ENCODE data around the gene GRIN2A. TPM values are rescaled to one million over a fixed set of nuclear protein-coding genes. Genes with fewer than 3 reads are reported as not detected.
A peak's percentile ranks its signal among the peaks of the same experiment; 100 is the strongest.

Gene GRIN2A
- 2.7 and 4.8 TPM in 2 replicates for total RNA-seq (2014; rRNA removed; shearing (Covaris generic))

DNA sequence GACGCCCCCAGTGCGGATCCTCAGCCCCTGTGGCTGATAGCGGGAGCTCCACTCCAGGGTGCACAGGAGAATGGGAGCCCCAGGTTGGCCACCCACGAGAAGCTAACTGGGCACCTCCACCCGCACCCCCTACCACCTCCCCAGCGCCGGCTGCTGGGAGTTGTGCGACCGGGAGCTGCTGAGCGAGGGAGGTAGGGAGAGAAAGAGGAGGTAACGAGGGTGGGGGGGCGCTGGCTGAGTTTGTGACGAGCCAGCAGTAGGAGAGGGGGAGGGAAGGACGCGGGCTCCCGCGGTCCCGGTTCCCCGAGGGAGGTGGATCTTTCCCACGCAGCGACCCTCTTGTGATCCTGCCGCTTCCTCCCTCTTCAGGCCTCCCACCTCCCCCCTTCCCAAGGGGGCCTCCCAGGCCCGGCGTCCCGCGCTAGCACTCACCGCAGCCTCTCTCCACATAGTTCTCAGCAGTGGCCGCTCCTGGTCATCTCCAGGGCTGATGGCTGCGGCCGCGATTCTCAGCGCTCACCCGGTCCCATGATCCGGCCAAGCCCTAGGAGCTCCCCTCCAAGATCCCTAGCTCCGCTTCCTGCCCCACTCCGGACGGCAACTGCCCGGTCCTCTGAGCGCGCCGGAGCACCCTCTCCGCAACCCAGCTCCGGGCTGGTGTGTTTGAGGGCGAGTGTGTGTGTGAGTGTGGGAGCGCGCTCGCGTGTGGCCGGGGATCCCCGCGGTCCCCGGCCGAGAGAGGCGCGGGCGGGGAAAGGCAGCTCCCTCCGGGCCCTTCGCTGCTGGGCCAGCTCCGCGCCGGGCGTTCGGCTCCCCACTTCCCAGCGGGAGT, at the start of gene GRIN2A:
TSS of gene GRIN2A (minus strand) at position 207 of the 832 bp plus-strand sequence. CDS start 2,017 bp downstream, outside the sequence.
- DNase-seq (ENCODE audit: low read depth) = peak; percentile 48

DNA sequence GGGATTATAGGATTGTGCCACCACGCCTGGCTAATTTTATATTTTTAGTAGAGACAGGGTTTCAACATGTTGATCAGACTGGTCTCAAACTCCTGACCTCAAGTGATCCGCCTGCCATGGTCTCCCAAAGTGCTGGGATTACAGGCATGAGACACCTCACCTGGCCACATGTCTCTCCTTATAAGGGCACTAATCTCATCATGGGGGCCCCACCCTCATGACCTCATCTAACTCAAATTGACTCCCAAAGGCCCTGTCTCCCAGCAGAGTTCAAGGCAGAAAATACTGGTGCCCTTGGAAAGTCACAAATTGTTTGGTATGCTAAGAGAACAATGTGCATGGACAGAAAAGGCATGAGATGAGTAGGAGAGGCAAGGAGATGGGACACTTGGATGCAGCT, 49.3 kb upstream of the GRIN2A start:
- DNase-seq (ENCODE audit: low read depth) = no peak

GRCh38 chr16:10228779-10229178, 46.6 kb upstream of the GRIN2A start:
- DNase-seq (ENCODE audit: low read depth) = no peak

DNA sequence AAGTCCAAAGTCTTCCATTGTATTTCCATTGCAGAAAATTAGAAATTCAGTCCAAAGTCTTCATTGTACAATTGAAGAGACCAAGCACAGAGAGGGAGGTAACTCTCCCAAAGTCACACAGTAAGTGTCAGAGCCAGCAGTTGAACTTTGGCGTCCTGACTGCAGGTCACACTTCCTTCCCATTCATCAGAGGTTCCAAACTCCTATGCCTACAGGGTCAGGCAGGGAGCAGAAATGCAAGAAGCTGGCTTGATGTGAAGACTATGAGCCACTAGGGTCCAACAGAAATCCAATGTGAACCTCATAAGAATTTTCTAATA, 44.7 kb upstream of the GRIN2A start:
- no peak for DNase-seq (ENCODE audit: low read depth)

DNA sequence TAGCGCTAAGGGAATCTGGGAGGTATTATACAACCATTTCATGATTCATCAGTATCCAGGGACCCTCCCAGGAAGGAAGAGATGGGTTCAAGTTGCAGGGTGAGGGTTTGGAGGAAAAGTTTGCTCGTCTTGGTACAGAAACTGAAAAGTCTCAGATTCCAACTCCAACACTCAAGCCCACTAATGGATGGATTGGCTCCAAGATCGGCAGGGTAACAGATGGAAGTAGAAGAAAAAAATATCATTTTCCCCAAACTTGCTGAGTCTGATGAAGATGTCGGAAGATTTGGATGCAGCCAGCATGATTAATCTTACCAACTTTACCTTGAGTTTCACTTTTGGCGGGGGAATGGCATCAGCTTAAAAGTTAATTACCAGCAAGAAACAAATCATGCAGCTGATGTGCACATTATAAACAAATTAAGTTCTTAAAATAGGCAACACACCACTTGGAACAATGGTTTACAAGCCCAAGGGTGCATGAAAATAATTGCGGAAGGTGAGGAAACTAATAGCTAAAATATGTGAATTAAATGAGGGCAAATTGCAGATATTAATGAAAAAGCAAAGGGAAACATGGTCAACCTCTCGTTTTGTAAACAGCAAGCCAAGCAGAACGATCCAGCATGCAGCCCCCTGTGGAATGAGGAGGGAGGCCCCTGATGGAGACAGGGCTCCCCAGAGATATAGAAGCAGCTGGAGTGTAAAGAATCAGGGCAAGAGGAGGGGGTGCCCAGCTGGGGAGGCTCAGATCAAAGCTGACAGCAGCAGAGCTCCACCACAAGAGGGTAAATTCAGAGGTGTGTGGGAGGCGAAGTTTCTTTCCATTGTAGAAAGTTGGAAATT, 44.1 kb upstream of the GRIN2A start:
- no peak for DNase-seq (ENCODE audit: low read depth)

DNA sequence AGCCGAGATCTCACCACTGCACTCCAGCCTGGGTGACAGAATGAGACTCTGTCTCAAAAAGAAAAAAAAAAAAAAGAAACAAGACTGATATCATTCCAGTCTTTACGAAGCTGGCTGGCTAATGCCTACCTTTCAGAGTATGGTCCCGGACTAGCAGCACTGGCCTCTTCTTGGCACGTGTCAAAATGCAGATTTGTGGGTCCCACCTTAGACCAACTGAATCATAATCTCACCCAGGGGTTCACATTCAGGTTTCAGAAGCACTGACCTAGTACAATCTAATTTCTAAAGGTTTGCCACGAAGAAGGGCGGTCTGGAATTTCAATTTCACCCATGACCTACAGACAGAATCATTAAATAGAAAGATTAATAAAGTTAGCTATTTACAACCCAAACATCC, 43.4 kb upstream of the GRIN2A start:
- DNase-seq (ENCODE audit: low read depth) = no peak

GRCh38 chr16:10224850-10225249, 42.6 kb upstream of the GRIN2A start:
- DNase-seq (ENCODE audit: low read depth) = no peak

- no peak for DNase-seq (ENCODE audit: low read depth)
These were observed 38.7 kb upstream of the GRIN2A start for GRCh38 chr16:10220942-10221341.

- DNase-seq (ENCODE audit: low read depth) = no peak
These were observed 37.5 kb upstream of the GRIN2A start for GRCh38 chr16:10219742-10220141.

DNA sequence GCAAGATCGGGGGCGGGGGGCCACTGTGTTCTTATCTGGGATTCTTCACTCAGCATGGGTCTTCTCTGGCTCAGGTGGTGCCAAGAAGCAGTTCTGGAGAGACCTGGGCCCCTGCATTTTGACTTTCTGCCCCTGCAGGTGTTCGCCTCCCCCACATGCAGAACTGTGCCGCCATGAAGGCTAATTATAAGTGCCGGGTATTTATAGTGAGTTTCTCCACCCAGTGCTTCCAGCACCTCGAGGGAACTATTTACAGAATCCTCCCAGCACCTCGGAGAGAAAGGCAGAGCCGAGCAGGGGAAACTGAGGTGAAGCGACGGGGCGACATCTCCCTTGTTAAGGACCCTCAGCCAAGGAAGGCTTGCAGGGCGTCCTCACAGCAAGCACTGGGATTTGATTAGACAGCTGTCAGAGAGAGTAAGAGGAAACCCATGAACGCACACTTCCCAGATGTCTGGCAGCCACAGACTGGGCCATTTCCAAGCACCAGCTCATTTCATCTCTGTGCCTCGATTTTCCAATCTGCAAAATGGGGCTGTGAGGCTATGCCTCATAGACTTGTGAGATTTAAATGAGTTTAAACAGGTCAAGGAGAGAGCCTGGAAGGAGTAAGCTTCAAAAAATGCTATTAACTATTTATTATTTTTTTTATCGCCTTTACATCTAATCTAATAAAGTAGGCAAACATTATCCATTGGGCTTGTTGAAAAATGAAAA, 36.4 kb upstream of the GRIN2A start:
- DNase-seq (ENCODE audit: low read depth) = no peak

DNA sequence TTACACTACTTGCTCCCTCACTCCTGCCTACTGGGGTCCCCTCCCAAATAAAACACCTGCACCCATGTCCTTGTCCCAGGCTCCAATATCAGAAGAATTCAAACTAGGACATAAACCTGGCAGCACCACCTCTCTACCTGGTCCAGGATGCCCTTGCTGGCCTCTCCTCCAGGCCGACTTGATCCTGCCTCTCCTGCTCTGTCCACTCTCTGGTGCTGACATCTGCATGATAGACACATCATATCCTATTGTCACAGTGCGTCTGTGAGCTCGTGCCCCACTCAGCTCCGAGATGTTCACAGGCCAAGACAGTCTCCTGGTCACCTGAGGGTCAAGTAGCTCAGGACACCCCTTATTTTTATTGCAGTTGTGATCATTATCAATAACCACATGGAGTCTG, 31.5 kb upstream of the GRIN2A start:
- no peak for DNase-seq (ENCODE audit: low read depth)

DNA sequence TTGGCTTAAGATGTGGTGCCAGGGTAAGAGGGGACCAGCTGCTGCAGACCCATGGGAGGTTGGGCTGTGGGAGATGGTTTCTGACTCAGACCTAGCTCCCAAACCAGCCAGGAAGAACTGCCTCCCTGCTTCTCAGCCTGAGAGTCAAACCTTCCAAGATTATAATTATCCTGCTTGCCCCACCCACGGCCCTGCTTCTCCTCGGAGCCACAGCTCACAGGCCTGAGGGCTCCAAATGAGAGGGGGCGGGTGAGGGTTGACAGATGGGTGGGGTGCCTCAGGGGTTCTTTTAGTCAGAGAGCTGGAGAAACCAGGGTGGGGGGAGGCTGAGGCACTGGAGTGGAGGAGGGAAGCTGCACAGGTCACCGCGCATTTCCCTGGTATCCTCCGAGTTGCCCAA, 28.7 kb upstream of the GRIN2A start:
- DNase-seq (ENCODE audit: low read depth) = no peak

DNA sequence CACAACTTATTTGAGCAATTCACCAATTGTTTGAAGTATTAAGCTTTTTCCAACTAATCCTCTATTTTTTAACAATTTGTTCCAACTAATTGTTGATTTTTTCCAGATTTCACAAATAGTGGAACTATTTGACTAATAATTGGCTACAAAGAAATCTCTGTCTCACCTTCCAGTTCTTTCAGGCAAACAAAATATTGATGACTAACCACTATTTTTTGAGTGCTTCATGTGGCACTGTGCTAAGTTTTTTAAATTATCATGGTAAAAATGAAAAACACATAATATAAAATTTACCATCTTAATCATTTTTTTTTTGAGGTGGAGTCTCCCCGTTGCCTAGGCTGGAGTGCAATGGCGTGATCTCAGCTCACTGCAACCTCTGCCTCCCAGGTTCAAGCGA, 24.6 kb upstream of the GRIN2A start:
- DNase-seq (ENCODE audit: low read depth) = no peak

- no peak for DNase-seq (ENCODE audit: low read depth)
These were observed 24.0 kb upstream of the GRIN2A start for GRCh38 chr16:10206215-10206614.

- DNase-seq (ENCODE audit: low read depth) = no peak
These were observed 23.5 kb upstream of the GRIN2A start for GRCh38 chr16:10205688-10206087.

DNA sequence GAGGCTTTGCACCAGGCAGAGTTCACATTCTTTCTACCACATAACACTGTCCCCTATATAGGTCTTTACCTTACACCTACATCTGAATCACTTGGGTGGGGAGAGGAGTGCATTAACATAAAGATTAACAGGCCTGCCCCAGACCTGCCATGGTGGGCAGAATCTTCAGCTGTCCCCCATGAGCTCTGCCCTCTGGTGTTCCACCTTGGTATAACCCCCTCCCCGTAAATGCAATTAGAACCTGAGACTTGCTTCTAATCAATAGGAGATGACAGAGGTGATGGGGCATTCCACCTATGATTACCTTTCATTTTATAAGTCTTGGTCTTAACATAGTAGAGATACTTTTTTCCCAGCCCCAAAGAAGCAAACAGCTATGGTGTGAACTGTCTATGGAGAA, 20.4 kb upstream of the GRIN2A start:
- no peak for DNase-seq (ENCODE audit: low read depth)

DNA sequence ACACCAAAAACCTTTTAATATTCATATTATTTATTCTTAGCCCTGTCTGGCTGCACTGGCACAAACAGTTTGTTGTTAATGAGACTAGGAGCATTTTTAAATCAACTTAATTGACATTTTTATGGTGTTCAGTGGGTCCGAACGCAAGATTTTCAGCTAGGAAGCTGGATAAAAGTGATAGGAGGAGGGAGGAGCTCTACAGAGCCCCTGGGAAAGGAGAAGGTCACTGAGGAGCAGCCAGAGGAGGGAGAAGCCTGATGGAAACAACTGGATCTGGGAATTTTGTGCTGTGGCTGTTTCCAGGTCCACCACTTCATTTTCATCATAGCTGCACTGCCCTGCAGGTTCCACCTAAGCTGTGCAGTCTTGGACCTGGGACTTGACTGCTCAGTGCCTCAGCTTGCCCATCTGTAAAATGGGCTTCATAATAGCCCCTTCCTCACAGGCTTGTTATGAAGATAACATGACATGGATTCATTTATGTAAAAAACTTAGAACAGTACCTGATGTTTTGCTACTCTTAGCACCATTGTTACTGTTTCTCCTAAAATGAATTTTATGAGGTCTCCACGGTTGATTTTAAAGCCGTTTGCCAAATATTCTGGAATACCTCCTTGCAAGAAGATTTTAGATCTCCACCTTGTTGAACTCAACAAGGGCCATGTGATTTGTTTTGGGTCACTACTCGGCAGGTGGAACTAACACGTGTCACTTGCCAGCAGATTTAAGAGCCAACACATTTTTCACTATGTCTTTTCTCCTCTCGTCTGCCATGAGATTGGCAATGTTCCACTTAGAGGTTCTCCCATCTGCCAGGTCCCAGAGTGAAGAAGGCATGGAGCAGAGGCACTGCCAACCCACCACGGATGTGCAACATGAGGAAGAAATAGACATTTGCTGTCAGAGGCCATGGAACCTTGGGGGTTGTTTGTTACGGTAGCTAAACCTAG, 18.7 kb upstream of the GRIN2A start:
- DNase-seq (ENCODE audit: low read depth) = no peak

- no peak for DNase-seq (ENCODE audit: low read depth)
These were observed 14.8 kb upstream of the GRIN2A start for GRCh38 chr16:10196999-10197398.

DNA sequence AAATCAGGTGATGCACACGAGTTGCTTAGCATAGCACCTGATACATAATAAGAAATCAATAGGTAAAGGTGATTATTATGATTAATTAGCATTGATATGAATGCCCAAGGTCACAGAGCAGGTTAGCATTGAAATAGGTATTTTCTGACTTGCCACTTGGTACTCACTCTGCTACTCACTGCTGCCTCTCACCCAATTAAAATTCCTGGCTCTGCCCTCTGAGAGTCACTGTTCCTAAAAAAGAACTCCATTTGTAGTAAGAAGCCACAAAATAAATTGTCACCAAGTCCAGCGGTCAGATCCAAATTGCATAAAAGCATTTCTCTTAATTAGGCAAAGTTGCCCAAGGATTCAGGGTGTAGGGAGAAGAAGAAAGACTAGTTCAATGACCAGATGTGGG, 8.9 kb upstream of the GRIN2A start:
- no peak for DNase-seq (ENCODE audit: low read depth)

- no peak for DNase-seq (ENCODE audit: low read depth)
These were observed 7.7 kb upstream of the GRIN2A start for GRCh38 chr16:10189861-10190390.

- DNase-seq (ENCODE audit: low read depth) = no peak
These were observed 6.0 kb upstream of the GRIN2A start for GRCh38 chr16:10188236-10188635.

Measured in Daoy (cell line).